Fibroblast of mammary gland (primary cell): ENCODE results near the gene ITPR3.

ENCODE experiments used
- DNase-seq: peaks from one replicate; pipeline ENCODE4 v3.0.0-alpha.2; 2010; ENCODE audit warnings: low read depth
- H3K4me3 ChIP-seq: 2 replicates; pipeline ENCODE4 v1.5.1; 2011; ENCODE audit warnings: low read depth, mild to moderate bottlenecking, low read length, moderate library complexity; ENCODE audit not compliant: control insufficient read depth
- CTCF ChIP-seq: conservative IDR thresholded peaks from 2 replicates; pipeline ENCODE4 v1.5.1; 2011; ENCODE audit warnings: low read depth, low read length, inconsistent platforms; ENCODE audit not compliant: control insufficient read depth, insufficient read depth

The ITPR3 gene

GRCh38 chr6:33684428-33684896 lies 63.3 kb downstream of the ITPR3 start:
- no peak for TF ChIP-seq CTCF
- H3K4me3 ChIP-seq = no peak overlapping the region
- no peak for DNase-seq

GRCh38 chr6:33684983-33685382 lies 63.9 kb downstream of the ITPR3 start:
- TF ChIP-seq CTCF = no peak
- DNase-seq = no peak
- no peak overlapping the region for H3K4me3 ChIP-seq

GRCh38 chr6:33685411-33686224 lies 64.5 kb downstream of the ITPR3 start:
- DNase-seq = no peak
- no peak overlapping the region for H3K4me3 ChIP-seq
- TF ChIP-seq CTCF = no peak

GRCh38 chr6:33686225-33686924 lies 65.3 kb downstream of the ITPR3 start:
- no peak for TF ChIP-seq CTCF
- DNase-seq = no peak
- H3K4me3 ChIP-seq = no peak overlapping the region

- no peak overlapping the region for H3K4me3 ChIP-seq
- DNase-seq = no peak
- TF ChIP-seq CTCF = no peak
Measured at GRCh38 chr6:33686981-33687975, 66.2 kb downstream of the ITPR3 start.

- no peak for TF ChIP-seq CTCF
- no peak for DNase-seq
- no peak overlapping the region for H3K4me3 ChIP-seq
Measured at GRCh38 chr6:33688006-33688405, 66.9 kb downstream of the ITPR3 start.
